C1 segment of cervical spinal cord (tissue), 14 donors: ENCODE measurements around the gene CASQ2.

ENCODE experiments used
- DNase-seq, 14 donors: peaks; one replicate each; lab custom pipeline; 2025; lab: John Stamatoyannopoulos, UW

The CASQ2 gene

DNA sequence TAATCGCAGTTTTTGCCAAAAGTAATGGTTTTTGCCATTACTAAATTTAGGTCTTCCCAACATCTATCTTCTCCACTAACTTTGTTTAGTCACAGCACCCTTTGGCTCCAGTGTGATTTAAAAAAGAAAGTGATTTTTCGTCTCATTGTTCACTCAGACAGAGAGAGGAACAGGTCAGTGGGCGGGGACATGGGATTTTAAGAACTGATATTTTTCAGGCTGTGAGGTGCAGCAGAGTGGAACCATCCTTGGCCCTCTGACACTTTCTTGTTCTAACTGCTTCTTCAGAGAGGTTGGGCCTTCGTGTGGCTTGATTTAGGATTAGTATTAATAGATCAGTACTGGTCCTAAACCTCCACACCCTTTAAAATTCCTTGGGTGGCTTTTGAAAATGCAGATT lies 38.8 kb downstream of the CASQ2 start:
- DNase-seq, result no peak

DNA sequence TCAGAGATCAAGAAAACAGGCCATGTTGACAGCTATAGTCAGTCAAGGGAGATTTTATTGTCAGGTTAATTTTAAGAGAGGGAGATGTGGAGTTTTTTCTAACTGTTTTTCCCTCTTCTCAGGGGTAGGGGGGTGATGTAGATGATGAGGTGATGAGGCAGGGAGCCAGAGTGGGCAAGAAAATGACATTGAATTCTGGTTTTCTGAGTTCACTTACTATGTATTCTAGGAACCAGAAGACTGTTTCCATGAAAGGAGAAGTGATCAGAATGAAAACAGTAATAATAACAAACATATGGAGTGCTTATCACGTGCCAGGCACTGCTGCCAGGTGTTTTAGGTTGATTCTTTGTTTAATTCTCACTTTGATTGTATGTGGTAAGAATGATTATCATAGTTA lies 40.2 kb downstream of the CASQ2 start:
- DNase-seq, result no peak

DNA sequence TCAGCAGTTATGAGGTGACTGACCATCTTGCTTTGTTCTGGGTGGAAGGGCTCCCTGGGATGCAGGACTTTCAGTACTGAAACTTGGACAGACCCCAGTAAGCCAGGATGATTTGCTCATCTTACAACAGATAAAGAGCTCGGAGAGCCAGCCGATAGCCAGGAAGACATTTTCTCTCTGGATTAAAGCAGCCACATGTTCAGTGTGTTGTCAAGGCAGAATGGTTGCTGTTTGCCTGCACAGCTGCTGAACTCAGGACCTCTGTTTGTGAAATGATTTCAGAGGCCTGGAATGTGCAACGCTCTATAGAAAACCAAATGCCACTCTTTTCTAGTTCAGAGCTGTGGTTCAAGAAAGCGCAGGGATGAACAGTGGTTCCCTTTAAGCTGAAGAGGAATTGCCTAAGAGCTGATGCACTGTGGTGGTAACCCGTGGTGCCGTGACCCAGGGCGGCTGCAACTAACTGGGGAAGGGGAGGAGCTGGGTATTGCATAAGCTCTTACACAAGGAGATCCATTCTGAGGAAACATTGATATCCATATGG lies 40.7 kb downstream of the CASQ2 start:
- no peak for DNase-seq

DNA sequence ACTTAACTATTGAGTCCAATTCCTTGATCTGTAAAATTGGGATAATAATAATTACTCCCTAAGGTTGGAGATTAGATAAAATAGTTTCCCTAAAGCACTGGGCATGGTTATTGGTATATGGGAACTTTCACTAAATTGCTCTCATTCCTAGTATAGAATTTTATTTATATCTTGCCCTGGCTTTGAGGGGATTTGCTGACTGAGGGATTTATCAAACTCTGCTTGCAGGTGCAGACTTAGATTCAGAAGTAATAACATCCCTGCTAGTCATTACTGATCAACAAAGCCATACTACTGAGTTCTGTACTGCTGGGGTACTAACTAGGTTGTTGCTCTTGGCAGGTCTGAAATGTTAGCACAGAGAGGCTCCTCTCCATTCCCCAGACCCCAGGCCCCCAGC lies 41.9 kb downstream of the CASQ2 start:
- DNase-seq, result no peak

DNA sequence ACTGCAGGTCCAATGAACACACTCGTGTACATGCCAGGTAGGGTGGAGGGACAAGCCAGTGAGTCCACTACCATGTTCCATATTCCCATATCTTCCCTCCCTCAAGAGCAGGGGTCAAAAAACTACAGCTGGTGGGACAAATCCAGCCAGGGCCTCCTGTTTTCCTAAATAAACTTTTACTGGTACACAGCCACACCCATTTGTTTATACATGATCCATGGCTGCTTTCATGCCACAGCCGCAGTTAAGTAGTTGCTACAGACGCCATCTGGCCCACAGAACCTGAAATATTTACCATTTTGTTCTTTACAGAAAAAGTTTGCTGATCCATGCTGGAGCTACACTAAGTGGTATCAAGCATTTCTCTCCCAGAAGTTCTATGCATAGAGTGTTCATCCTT lies 42.4 kb downstream of the CASQ2 start:
- DNase-seq, result no peak

DNA sequence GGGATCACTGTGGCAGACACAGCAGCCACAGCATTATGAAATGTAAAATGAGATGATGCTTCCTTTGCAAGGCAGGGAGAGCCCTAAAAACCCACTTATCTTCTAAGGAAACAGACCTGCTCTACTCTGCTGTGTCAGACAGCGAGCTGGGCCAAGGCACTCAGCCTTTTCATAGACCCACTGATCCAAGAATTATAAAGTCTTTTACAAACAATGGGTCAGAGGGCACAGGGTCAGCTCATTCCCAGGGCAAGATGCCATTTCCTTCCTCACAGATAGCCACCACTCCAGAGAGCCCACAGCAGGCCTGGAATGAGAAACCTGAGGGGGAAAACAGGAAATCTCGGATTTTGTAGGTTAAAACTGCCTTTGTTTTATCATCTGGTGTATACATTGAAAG lies 42.9 kb downstream of the CASQ2 start:
- no peak for DNase-seq

DNA sequence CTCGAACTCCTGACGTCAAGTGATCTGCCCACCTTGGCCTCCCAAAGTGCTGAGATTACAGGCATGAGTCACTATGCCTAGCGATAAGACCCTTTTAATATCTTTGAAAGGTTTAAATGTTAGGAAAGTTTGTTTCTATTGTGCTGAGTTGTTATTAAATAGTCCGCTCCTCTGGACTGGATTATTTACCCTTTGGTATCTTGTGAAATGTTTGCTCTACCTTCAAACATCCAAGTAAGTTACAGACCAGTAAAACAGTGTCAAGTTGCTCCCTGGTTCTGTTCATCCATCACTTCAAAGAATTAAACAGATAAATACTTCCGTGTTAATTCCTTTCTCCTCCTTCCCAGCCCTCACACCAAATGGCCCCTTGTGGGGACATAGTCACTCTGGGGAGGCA lies 44.8 kb downstream of the CASQ2 start:
- no peak for DNase-seq

DNA sequence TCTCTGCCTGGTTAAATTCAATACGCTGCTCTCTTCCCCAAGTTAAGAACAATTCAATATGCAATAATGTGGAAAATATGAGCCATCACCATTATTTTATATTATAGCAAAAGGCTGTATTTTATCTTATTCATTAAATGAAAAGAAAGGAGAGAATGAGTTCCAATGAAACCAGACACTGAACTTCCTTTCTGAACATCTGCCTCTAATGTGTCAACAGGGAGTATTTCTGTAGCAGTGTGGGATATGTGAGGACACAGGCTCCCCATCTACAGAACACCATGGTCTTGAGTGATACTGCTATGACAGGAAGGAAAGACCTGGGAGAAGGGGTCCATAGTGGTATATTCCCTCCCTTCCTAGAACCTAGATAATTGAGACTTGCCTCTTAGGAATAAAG lies 46.3 kb downstream of the CASQ2 start:
- DNase-seq, result no peak

DNA sequence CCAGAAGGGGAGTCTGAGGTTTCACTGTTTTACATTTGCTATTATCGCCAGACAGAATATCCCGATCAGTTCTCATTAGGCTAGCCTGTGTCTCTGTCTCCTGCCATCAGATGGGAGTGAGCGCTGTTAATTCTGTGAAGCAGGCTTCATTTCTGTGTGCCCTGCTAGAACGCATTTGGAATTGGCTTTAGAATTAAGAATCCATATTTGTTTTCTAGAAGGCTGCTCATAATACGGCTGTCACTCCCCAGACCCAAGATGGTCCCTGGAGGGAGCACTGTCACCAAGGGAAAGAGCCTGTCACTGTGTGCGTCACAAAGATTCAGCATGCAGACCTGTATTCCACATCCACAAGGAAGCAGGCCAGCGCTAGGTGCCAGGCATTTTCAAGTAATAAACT lies 49.2 kb downstream of the CASQ2 start:
- DNase-seq, result no peak

DNA sequence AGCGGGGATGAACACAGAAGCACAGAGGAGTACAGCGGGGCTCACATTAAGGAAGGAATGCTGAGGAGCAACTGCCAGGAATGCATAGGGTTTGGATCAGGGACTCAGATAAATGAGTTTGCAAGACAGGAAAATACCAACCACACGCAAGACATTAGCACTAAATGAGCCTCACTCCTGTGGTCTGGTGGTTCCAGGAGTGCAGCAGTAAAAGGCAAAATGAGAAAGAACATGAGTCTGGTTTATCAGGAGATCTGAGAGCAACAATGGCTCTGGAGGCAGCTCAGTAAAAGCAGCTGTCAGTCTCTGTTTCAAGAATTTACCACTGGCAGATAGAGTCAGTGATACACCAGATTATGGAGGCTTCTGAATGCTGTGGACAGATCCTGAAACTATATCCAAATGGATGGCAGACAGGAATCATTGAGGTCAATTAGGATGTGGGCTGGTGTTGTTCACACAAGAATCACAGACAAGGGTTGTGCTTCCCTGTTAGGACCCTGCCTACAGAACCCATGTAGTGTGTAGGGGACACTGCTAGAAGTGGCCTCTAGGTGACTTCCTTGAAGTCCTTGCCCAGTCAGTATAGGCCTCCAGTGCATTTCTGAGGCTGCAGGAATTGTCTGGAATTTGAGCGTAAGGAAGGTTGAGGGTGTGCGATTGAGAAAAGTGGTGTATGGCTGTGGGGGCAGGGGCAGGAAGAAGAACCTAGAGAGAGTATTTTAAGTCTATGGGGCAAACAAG lies 50.3 kb downstream of the CASQ2 start:
- no peak for DNase-seq

DNA sequence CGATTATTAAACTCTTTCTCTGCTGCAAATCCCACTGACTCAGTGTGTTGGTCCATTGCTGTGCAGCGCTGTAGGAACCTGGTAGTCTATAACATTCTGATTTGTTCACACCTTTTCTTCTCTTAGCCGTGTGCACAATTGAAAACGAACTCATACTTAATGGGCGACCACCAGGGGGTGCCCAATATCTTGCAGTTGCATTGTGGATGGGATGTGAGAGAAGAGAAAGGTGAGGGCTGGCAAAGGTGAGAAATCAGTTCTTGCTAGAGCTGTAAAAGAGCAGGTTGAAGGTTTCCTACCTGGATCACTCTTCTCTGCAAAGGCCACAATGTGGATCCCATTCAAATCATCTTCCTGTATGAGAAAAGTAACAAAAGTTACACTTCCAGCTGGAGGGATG lies 51.0 kb downstream of the CASQ2 start:
- peak in 1 of 14 donors; percentile 10 for DNase-seq

DNA sequence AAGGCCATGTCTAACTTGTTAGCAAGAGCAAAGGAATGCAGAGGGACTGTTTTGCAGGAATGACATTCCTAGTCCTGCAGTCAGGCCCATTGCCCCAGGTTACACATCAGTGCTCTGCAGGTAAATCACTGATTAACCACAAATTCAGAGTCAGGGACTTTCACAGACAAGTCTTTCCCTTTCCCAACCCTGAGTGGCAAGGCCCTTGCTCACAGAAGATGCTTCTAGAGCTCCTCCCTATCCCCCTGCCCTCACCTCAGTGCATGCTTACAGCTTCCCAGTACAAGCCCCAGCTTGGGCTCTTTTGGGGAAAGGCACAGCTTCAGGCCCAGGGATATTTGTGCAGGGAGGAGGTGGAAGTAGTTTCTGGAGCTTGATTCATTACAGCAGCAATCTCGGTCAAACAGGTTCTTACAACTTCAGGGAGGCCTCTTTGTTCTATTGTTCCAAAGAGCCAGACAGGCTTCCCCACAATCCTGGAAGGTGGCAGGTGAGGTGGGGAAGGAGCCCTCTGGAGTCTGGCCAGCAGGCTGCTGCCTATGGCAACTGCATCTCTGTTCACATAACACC lies 53.9 kb downstream of the CASQ2 start:
- DNase-seq, result no peak

DNA sequence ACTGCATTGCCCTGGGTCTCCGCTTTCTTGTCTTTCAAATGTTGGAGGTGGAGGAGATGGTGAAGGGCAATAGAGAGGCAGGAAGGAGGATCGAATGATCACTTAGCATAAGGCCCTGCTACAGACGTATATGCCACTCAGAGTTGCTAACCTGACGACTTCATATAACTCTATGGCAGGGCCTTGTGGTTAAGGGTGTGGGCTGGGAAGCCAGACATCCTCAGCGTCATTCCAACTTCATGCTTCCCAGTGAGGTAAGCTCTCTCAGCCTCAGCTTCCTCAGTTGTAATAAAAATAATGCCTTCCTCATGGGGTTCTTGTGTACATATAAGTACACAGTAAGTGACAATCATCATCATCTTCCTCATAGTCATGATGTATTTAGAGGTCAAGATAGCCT lies 54.6 kb downstream of the CASQ2 start:
- DNase-seq, result no peak

DNA sequence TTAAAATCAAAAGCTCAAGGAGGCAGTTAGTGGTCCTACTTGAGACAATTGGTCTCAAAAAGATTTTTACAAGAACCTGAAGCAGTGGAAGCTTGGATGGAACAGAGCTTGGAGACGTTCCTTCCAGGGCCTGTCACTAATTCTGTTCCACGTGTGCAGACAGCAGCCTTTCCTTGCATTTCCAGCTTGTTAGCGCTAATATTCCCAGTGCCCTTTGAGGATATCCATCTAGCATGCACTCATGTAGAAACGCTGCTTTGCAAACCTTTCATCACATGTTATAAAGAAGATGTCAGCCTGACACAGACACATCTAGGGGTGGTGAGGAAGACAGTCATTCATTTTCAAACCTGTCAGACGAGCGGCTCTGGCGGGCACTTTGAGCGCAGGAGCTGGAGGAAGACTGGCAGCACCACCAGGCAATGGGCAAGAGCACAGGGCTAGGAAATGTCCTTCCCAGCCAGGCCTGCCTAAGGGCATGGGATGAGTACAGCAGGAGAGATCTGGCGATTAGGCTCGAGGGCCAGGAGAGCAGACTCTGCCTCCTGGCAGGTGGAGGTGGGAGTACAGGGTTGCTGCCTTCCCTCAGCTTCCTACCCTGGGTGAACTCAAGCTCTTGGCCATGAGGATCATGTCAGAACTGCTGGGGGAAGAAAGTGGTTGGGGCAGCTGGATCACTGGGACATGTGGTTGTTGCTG lies 55.5 kb downstream of the CASQ2 start:
- DNase-seq, result no peak

DNA sequence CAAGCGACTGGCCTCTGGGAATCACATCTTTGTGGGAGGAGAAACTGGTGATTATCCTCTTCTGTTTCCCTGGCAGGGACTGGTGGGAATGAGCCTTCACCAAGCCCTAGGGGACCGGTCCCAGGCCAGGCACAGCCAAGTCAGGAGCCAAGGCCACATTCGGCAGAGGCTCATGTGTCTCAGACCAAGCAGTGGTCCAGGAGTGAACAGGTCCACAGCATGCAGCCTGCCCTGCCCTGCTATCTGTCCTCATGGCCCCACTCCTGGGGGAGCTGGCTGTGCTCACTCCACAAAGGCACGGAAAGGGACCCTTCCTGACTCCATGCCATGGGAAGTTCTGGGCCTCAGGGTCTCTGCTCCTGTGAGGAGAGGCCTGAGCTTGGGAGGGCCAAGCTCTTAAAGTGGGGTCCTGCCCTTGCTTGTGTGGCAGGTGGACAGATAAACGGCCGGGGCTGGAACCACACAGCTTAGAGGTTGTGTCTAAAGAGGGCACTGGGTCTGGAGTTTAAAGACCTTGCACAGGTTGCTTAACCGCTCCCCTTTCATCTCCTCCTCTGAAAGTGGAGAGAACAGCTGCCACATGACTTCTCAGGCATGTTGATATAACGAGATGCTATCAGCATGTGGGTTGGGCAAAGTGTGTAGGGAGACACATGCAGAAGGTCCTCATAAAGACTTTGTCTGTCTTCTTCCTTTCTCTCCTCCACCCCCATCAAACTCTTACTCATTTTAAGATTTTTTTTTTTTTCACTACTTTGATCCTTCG lies 57.5 kb downstream of the CASQ2 start:
- DNase-seq, result no peak

DNA sequence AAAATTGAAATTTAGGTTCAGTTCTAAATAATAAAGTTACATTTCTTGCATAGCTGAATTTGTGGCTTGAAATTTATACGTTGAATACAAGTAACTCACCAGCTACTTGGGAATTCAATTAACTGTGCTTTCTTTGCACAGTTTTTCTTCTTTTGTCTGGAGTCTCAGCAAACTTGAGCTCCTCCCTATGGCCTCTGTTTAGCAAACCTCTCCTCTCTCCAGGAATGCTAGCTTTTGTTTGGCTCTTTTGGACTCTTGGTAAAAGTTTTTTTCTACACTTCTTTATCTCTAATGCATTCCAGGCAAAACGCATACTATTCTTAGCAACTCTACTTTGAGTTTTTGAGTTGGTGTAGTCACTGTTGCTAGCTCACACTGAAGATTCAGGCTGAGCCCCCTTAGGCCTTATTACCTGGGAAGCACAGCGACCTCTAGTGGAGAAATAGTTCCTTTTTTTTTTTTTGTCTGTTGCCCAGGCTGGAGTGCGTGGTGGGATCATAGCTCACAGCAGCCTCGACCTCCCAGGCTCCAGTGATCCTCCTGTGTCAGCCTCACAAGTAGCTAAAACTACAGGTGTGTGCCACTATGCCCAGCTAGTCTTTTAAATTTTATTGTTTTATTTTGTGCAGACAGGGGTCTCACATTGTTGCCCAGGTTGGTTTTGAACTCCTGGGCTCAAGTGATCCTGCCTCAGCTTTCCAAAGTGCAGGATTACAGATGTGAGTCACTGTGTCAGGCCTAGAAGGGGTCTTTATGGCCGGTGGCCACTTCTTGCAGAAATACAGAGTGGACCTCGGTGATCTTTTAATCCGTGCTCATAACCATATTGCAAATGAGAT lies 61.7 kb downstream of the CASQ2 start:
- no peak for DNase-seq

DNA sequence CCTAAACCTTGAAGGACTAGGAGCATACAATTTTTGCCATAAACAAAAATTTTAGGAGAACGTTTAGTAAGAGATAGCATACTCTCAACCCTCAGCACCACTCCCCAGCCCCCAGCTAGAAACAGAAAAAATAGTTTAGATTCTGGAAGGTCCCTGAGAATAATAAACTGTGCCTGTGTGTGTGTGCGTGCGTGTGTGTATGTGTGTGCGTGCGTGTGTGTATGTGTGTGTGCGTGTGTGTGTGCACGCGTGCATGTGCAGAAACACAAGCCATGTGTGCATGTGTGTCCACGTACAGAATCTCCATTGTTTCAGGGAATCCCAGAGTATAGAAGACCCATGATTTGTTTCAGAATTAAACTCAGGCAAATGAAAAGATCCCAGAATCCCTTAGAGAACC lies 62.6 kb downstream of the CASQ2 start:
- no peak for DNase-seq

DNA sequence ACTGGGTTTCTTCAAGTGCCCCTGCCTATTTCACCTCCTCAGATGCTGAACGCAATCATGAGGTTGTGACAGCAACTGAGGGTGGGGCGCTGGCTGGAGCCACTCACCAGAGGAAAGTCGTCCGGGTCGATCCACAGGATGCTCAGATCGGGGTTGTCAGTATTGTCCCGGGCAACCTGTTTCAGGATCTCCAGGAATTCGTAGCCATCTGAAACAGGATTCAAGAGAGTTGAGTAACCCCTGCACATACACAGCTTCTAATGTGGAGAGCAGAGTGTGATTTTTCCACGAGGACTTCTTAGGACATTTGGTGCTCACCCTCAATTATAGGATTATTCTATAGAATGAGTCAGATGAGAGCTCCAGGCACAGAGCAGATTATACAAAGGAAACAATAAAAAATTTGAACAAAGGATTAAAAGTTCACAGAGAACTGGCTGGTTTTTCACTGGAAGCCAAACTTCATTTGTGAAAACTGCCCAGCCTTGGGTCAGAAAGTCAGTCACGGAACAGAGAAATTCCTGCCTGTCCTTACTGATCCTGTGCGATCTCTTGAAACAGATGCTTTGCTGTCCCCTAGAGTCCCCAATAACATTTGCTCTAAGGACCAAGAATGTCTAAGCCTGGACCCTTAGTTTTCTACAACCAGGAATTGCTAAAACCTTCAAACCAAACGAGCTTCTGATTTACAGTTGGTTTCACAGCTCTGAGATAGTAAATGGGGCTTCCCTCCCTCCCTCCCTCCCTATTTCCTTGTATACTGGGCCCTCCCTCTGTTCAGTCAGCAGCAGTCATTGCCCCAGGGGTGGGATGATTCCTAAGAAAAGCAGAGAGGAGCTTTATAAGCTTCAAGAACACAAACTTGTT lies 63.2 kb downstream of the CASQ2 start:
- DNase-seq, result no peak

DNA sequence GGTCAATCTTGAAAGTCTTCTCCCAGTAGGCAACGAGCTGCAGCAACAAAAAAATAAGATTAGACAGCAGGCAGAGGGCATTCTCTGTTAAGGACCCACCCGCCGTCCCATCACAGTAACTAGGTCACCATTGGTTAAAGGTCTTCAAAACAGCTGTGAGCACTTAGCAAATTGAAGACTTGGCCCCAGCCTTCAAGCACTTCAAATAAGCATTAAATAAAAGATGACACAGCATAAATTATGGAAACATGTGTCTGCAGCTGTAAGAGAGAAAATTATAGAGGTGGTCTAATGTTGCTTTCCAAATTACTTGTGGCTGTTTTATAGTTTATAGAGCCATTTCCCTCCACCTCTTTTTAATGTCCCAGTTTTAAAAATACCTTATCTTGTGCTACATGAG lies 65.6 kb downstream of the CASQ2 start:
- DNase-seq, result no peak

DNA sequence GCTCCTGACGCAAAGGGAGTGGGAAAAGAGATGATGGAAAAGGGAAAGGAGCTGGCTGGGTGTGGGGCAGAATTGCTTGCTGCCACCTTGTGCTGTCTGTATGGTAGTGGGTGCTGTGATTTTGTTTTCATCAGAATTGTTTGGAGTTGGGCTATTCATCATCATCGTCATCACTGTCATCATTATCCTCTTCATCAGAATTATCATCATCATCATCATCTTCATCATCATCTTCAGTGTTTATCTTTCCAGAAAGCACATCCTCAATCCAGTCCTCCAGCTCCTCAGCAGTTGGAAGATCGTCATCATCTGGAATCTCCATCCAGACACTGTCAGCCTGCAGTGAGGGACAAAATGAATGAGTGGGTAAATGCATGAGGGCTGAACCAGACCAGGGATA lies 67.4 kb downstream of the CASQ2 start:
- DNase-seq, result no peak
